GM03348 (cell line): ENCODE data around the gene PNPLA8.
A peak's percentile ranks its signal among the peaks of the same experiment; 100 is the strongest.
"Not testable (repeated sequence)": the region's sequence is repeated elsewhere in the genome, so short reads cannot be mapped to it uniquely, and the experiment has no call there.

ENCODE experiments used
- DNase-seq: peaks from one replicate; pipeline ENCODE4 v3.0.0; 2012; ENCODE audit warnings: low spot score

The PNPLA8 gene

DNA sequence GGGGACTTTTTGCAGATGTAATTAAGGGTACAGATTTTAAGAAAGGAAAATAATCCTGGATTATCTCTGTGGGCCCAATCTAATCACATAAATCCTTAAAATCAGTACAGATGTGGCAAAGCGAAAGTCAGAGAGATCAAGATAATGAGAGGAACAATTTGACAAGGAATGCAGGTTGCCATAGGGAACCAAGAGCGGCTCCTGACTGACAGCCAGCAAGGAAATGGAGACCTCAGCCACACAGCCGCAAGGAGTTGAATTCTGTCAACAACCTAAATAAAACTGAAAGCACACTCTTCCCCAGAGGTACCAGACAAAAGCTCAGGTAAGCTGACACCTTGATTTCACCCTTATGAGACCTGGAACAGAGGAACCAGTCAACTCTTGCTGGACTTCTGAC is 3.4 kb upstream of the PNPLA8 start:
- no peak for DNase-seq

DNA sequence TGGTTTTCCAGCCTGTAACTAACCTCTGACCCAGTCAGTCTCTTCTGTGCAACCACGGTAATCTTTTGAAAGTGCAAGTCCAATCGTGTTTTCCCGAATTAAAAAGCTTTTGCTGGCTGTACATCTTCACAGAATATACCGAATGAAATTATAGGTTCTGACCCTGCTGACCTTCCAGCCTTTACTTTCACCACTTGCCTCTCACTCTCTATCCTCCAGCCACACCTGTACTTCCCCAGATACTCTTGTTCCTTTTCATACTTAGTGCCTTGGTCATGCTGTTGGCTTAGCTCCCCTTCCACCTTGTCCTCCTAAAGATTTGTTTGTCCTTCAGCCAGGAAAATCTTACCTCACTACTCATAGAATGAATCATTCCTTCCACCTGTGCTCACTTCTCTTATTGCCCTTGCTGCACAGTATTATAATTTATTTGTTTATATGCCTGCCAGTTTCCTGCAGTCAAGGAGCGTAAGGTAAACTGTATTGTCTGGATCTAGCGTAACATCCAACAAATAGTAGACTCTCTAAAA is 2.3 kb upstream of the PNPLA8 start:
- DNase-seq: no peak

DNA sequence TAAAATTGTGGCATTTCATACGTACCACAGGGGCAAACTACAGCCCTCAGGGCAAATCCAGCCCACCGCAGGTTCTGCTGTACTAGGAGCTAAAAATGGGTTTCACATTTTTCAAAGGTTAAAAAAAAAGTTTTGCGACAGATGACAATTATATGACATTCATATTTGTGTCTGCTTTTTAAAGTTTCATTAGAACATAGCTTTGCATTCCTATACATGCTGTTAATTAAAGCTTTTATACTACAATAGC is 758 bp upstream of the PNPLA8 start:
- no peak for DNase-seq

DNA sequence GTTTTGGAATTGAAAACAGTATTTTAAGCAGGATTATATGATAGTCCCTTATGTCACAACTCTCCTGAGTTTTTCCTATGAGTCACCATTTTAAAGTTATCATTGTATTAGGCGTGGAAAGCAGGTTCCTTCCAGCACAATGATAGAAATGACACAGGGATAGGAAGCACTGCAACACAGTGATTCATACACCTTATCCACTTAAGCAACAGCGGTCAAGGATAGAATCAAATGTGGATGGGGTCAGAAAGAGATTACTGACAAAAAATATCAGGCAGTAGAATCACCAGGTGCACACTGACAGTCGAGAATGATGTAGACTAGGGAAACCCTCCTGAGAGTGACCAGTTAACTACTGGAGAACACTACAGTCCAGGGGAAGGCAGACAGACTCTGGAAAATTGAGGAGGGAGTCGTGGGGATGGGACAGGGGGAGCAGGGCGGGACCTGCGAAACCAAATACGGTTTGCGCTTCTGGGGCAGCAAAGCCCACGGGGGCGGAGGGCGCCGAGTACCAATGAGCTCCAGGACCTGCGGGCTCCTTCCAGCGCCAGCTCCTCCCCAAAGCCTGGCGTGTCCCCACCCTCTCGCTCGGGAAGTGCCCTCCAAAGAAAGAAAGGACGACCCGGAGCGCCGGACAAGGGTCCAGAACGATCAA is 479 bp downstream of the PNPLA8 start:
- DNase-seq: peak; percentile 90

DNA sequence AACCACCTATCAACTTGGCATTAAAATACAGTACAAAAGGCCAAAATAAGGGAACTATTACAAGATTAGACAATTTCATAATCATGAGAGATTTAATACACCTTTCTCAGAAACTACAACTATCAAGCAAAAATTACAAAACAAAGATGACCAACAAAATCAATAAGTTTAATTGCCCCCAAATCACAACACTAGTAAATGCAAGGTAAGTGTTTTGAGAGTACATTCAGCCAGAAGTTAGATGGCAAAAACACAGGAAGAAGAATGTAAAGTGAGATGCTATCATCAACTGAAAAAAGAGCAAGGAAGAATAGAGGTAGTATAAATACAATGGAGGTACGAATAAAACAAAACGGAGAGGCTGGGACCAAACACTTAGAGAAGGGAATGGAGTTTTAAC is 3.2 kb downstream of the PNPLA8 start:
- DNase-seq: no peak

DNA sequence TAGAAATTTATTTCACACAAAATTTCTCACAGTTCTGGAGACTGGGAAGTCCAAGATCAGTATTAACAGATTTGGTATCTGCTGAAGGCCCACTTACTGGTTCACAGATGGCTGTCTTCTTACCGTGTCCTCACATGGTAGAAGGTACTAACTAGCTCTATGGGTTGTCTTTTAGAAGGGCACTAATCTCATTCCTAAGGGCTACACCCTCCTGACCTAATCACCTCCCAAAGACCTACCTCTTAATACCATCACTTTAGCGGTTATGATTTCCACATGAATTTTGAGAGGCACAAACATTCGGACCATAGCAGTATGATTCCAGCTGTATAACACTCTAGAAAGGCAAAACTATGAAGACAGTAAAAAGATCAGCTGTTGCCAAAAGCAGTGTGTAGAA is 8.0 kb downstream of the PNPLA8 start:
- no peak for DNase-seq

DNA sequence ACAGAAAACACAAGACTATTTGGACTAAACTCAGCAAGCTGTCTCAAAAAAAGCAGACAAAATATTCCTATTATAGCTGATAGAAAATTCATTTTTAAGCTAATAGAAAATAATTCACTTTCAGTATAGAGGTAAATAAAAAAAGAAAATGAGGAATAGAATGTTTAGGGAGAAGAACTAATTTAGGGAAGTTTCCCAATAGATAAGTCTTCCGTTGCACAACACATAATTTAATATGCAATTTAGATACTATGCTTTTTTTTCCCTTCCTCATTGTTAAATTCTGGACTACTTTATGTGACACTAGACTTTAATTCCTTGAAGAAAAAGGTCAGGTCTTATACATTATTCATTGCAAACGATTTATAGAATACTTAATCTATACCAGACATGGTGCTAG is 10.3 kb downstream of the PNPLA8 start:
- no peak for DNase-seq

DNA sequence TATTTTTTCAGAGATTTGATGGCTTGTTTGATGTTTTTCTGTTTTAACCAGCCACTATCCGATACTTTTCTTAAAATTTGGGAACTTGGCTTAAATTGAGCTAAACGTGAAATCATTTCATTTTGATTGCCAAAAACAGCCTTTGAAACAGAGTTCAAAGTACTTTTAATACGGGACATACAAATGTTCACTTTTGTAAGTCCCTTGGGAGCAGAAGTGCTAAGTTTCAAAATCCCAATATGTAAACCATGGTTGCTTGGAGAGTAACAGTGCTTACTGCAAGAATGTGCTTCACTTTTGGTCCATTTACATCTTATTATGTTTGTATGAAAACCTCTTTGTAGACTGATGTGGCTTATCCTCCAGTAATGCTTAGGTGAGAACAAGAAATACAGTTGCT is 10.9 kb downstream of the PNPLA8 start:
- no peak for DNase-seq

DNA sequence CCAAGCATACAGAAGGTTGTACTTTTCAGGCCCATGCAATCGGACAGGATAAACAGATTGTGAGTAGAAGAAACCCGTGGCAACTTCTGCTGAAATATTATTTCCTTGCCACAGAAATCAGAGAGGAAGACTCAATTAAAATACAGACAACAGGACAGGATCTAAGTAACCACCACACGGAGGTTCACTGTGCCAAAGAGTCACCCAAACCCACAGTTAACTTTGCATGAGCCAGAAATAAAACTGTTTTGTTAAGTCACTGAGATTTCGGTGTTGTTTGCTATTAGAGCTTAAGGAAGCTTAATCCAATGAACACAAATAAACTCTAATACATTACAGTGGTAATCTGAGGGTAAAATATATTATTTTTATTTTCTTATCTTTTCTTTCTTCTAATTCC is 14.0 kb downstream of the PNPLA8 start:
- DNase-seq: no peak

DNA sequence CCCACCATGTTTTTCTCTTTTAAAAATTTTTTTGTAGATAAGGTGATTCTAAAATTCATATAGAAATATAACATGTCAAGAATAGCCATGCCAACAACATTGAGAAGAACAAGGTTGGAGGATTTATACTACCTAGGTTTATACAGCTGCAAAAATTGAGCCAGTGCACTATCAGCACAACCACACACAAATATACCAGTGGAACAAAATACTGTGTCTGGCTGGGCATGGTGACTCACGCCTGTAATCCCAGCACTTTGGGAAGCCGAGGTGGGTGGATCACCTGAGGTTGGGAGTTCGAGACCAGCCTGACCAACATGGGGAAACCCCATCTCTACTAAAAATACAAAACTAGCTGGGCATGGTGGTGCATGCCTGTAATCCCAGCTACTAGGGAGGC is 21.4 kb downstream of the PNPLA8 start:
- DNase-seq: not testable (repeated sequence)

DNA sequence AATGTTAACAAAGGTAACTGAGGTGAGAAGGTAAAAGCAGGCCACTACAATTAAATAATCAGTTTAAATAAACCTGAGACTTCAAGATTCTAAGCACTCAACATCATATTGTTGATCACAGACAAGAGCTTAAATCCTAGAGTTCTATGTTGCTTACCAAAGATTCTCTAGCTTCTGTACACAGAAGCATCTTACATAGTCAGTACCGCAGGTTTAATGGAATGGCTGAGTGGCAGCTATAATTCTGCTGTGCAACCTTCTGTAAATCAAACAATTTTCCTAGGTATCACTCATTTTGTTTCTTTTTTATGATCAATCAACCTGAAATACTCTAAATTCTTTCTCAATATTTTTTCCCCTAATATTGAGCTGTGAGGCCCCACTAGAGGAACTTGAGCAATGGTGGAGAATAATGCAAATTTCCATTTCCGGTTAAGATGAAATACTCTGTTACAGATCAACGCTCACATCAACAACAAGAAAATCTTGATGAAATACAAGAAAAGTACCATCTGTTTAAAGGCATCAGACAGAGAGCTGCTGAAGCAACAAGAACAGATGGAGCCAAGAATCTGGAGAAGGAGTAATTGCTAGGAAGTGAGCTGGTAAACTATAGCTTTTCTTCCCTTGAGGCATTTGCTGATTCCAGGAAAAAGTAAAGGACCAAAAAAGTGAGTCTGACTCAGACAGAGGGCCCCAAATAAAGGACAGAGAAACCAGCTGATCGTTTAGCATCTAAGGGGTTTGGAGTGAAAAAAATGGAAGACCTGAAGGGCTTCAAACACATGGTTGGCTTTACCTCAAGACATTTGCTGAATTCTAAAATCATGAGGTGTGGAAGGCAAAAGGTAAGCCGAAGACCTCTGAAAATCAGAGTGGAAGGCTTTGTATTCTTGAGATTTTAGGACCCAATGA is 22.6 kb downstream of the PNPLA8 start:
- DNase-seq: peak; percentile 13

DNA sequence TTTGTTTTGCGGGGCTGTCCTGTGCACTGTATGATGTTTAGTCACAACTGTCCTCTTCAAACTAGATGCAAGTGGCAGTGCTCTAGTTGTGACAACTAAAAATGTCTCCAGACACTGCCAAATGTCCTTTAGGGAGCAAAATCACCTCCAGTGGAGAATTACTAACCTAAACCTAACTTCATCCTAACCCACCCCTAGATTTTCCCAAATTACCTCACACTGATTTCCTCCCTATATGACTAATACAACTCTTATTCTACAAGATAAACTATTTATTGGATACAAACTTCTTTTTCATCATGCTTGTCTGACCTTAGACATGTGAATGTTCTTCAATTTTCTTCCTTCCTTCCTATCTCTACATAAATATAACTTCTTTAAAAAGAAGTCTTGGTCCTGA is 26.4 kb downstream of the PNPLA8 start:
- no peak for DNase-seq

DNA sequence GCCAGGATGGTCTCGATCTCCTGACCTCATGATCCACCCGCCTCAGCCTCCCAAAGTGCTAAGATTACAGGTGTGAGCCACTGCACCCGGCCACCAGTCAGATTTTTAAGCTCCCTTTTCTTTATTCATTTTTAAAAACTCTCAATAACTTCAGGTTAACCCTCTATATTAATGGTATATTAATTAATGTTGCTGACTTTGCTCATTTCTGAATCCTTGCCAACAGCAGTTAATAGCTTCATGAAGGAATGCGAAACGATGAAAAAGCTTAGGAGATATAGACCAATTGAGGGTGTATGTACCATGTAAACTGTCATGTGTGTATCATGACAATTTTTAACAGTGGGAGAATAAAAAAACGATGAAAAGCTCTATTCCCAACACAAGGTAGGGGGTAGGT is 27.5 kb downstream of the PNPLA8 start:
- no peak for DNase-seq

DNA sequence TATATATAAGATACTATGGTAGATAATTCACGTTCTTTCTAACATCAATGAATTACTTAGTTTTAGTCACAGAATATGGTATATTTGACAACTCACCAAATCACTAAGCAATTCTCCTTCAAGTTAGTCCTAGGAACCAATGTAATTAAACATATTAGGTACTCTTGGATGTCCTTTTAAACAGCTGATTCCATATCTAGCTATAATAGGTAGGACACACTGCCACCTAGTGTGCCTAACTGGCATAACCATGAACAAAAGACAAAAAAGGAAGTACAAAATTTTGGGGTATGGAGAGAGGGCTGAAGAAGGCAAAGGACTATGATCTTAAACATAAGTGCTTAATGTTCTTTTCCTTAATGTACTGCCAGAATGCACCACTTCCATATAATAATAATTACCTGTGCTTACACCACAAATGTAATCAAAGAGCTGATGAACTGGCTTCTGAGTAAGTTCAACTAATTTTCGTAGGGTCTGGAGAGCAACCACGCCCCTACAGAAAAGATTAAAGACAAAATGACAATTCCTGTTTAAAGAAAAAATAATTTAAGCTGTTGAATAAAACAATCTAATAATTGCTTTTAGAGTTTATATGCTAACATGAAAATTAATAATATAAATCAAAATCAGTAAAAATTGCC is 28.7 kb downstream of the PNPLA8 start:
- peak; percentile 66 for DNase-seq

DNA sequence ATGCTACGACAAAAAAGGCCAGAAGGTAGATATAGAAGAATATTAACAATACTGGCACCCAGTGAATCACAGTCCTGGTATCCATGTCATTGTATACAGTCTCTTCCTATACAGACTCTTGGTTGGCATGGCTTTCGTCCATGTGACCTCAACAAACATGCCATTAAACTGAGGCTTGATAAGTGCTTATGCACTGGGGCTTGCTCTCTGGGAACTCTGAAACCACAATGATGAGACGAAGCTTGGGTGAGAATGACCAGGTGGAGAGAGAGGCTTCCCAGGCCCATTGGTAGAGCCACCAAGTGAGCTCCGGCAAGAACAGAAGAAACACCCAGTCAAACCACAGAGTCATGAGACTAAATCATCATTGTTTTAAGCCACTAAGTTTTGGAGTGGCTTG is 33.2 kb downstream of the PNPLA8 start:
- no peak for DNase-seq

DNA sequence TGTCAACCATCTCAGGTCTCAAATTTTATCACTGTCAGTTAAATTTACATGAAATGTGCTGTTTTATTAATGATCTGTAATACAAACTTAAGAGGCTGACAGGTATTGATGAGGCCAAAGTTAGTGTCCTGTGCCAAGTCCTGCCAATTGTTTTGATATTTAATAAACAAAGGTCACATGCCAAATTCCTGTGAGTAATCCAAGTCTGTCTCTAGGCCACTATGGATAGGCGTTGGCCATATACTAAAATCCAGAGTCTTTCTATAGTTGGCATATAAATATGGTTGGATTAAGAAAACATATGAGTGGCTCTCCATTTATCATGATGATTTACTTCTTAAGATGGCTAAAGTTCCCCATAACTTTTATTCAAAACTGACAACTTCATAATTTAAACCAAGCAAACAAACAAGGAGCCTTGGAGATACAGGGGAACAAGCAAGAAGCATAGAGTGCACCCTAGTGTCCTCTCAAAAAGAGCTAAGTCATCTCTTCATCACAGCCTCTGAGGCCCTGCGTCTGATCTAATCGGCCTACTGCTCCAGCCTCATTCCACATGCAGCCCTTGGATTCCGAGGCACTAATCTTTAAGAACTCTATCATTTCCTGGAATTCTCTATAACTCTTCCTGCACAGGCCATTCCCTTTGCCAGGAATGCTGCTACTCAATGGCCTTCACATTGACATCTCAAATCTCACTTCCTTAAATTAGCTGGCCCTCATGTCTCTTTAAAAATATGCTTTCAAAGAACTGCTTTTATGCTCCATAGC is 37.0 kb downstream of the PNPLA8 start:
- no peak for DNase-seq

DNA sequence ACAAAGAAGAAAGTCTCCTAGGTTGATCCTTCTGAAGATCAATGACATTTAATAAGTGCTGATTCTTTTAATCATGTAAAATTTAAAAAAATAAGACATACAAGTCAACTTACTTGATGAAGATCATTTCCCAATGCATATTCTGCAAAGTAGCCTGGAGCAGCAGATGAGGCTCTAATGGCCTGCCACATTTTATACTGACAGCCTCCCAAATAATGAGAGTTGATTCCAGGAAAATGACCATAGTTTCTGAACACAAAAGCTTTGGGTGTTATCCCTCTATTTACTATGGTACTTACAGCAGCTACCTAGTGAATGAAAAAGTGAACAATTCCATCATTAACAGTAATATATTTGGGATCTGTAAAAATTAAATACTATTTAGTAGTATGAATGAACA is 38.3 kb downstream of the PNPLA8 start:
- DNase-seq: no peak

DNA sequence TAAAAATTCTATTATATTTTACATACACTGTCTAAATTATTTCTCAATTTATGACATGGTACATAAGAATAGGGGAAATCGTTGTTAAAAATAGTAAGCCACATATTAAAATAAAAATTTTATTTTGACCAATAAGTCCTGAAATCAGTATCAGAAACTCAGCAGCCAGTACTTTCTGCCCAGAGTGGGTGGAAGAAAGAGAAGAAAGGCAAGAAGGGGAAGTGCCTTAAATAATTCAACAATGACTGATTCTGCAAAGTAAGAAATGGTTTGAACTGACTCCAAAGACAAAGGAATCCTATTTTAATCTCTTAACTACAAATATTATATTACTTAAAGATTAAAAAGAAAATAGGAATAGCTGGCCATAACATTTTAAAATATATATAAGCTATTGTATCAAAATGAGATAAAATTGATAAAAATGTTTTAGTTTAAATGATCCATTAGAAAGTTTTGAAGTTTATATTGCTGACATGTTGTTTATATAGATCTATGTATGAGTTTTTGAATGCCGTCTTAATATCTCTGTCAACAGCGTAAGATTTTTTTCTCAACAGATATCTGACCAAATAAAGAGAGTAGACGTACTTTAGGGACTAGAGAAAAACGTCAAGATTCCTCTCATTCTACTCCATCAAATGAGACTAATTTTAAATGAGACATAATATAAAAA is 39.5 kb downstream of the PNPLA8 start:
- peak; percentile 54 for DNase-seq

DNA sequence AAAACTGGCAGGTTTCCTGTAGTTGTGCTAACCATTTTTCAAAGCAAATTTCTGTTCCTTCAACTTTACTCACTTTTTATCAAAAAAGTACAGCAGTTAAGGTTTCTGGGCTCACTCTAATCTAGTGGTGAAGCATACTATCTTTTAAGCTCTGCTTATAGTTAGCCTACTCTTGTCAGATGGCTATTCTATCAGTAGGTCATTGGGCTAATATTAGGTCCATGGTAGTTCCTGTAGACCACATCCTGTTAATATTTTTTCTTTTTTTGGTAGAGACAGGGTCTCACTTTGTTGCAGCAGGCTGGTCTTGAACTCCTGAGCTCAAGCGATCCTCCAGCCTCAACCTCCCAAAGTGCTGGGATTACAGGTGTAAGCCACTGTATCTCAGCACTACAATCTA is 41.8 kb downstream of the PNPLA8 start:
- DNase-seq: no peak

DNA sequence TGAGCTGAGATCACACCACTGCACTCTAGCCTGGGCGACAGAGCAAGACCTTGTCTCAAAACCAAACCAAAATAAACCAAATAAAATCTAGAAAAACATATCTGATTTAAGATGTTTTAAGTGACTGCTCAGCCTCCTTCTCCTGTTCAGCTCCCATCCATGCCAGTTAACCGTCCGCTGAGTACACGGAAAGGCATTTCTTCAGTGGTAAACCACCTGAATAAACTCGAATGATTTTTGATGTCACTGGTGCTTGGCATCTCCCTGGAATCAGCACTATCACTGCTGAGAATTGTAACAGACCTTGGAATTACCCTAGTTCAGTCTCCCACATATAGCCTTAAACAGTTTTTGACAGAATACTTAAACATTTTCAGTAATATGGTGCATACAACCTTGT is 45.6 kb downstream of the PNPLA8 start:
- DNase-seq: no peak

DNA sequence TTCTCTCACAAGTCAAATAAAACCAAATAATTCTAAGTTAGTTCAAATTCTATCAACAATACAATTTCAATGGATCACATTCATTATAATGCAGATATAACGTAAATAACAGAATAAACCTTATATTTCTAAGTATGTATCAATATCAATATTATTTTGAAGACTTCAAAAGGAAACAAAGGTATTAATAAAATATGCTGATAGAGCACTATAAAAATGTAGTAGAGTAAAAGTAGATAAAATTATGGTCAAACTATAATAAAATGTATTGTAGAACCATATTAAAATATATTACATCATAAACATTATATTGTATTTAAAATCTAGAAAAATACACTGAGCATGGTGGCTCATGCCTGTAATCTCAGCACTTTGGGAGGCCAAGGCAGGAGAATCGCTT is 46.2 kb downstream of the PNPLA8 start:
- no peak for DNase-seq

DNA sequence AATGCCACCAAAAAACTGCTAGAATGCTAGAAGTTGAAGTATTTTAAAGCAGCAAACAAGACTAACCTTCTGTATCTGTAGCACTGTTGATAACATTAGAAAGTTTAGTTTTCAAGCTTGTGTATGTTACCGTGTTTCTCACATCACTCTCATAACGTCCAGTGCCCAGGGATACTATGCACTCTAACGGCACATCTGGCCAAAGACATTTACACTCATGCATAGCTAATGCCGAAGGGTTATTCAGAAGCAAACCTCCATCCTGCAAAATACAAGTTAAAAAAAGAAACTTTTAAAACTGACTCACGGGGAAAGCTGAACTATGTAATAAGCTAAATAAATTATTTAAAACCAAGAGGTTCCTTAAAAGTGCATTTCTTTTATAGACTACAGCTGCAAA is 46.8 kb downstream of the PNPLA8 start:
- no peak for DNase-seq
